Measurements from ENCODE around the gene PAX5. TPM values are rescaled to one million over a fixed set of nuclear protein-coding genes. Genes with fewer than 3 reads are reported as not detected.

Gene PAX5
- total RNA-seq, 1 donor from 2014 or later: 1.3 TPM

- H3K4me1 Mint-ChIP-seq (ENCODE audit: unreplicated experiment): peaks cover 15% of the 10 kb centered on the region
- peaks cover 6% of the 10 kb centered on the region for H3K27me3 Mint-ChIP-seq (ENCODE audit: unreplicated experiment)
- no peak overlapping the region for H3K27ac Mint-ChIP-seq (ENCODE audit: unreplicated experiment)
- no peak overlapping the region for H3K4me3 Mint-ChIP-seq (ENCODE audit: unreplicated experiment)
- H3K9me3 Mint-ChIP-seq (ENCODE audit: unreplicated experiment): no peaks in the 10 kb centered on the region
- H3K36me3 Mint-ChIP-seq (ENCODE audit: low read depth, unreplicated experiment): no peaks in the 10 kb centered on the region
- no peak for TF ChIP-seq CTCF (IDR thresholded peaks at IDR 0.05; ENCODE audit: unreplicated experiment)
- DNase-seq (ENCODE audit: low spot score): no peak
Observed at GRCh38 chr9:36823934-36824333, 210.1 kb downstream of the PAX5 start.

- Mint-ChIP-seq H3K4me1 (ENCODE audit: unreplicated experiment) (peaks cover 19% of the 10 kb centered on the region), H3K27me3 (ENCODE audit: unreplicated experiment) (peaks cover 6% of the 10 kb centered on the region), H3K4me3 (ENCODE audit: unreplicated experiment) (no peak overlapping the region), H3K27ac (ENCODE audit: unreplicated experiment) (no peak overlapping the region), H3K36me3 (ENCODE audit: low read depth, unreplicated experiment) (no peaks in the 10 kb centered on the region), H3K9me3 (ENCODE audit: unreplicated experiment) (no peaks in the 10 kb centered on the region)
- DNase-seq (ENCODE audit: low spot score): no peak
- TF ChIP-seq CTCF (IDR thresholded peaks at IDR 0.05; ENCODE audit: unreplicated experiment): no peak
Observed at GRCh38 chr9:36823466-36823865, 210.6 kb downstream of the PAX5 start.

GRCh38 chr9:36822201-36822600 is 211.9 kb downstream of the PAX5 start:
- no peaks in the 10 kb centered on the region for H3K9me3 Mint-ChIP-seq (ENCODE audit: unreplicated experiment)
- H3K36me3 Mint-ChIP-seq (ENCODE audit: low read depth, unreplicated experiment): no peaks in the 10 kb centered on the region
- no peak for DNase-seq (ENCODE audit: low spot score)
- no peak for TF ChIP-seq CTCF (IDR thresholded peaks at IDR 0.05; ENCODE audit: unreplicated experiment)
- peaks cover 26% of the 10 kb centered on the region for H3K4me1 Mint-ChIP-seq (ENCODE audit: unreplicated experiment)
- peaks cover 9% of the 10 kb centered on the region for H3K27me3 Mint-ChIP-seq (ENCODE audit: unreplicated experiment)
- no peak overlapping the region for H3K4me3 Mint-ChIP-seq (ENCODE audit: unreplicated experiment)
- H3K27ac Mint-ChIP-seq (ENCODE audit: unreplicated experiment): no peak overlapping the region

- Mint-ChIP-seq H3K36me3 (ENCODE audit: low read depth, unreplicated experiment) (no peaks in the 10 kb centered on the region), H3K27ac (ENCODE audit: unreplicated experiment) (no peak overlapping the region), H3K27me3 (ENCODE audit: unreplicated experiment) (peaks cover 9% of the 10 kb centered on the region)
Observed at GRCh38 chr9:36820392-36820861, 213.6 kb downstream of the PAX5 start.

More at GRCh38 chr9:36820392-36820861, 213.6 kb downstream of the PAX5 start:
- no peak overlapping the region for H3K4me3 Mint-ChIP-seq (ENCODE audit: unreplicated experiment)
- peaks cover 29% of the 10 kb centered on the region for H3K4me1 Mint-ChIP-seq (ENCODE audit: unreplicated experiment)
- no peaks in the 10 kb centered on the region for H3K9me3 Mint-ChIP-seq (ENCODE audit: unreplicated experiment)
- no peak for DNase-seq (ENCODE audit: low spot score)
- no peak for TF ChIP-seq CTCF (IDR thresholded peaks at IDR 0.05; ENCODE audit: unreplicated experiment)

Measured in endothelial cell (in vitro differentiated cells).